HEK293 (cell line): Measurements from ENCODE around the gene NINJ2.

Experiments used
- HOXA7 ChIP-seq: sonication (generic); formaldehyde crosslinking; IDR thresholded peaks from 2 replicates; pipeline ENCODE4 v1.8.1; 2022; ENCODE audit warnings: missing genetic modification reagents, borderline replicate concordance
- ZNF138 ChIP-seq: fragments of 450-650 bp; formaldehyde crosslinking; IDR thresholded peaks from 2 replicates; pipeline ENCODE4 v1.5.1; 2016; ENCODE audit warnings: missing biosample characterization, missing genetic modification characterization, borderline replicate concordance
- TF ChIP-seq, protein P1 (sequence below): fragments of 450-650 bp; formaldehyde crosslinking; IDR thresholded peaks from 2 replicates; pipeline ENCODE4 v1.5.1; 2016; ENCODE audit warnings: missing biosample characterization, missing genetic modification characterization
- TF ChIP-seq, protein P2 (sequence below): fragments of 450-650 bp; formaldehyde crosslinking; IDR thresholded peaks from 2 replicates; pipeline ENCODE4 v1.5.1; 2016; ENCODE audit warnings: missing biosample characterization, missing genetic modification characterization, low read depth

DNA sequence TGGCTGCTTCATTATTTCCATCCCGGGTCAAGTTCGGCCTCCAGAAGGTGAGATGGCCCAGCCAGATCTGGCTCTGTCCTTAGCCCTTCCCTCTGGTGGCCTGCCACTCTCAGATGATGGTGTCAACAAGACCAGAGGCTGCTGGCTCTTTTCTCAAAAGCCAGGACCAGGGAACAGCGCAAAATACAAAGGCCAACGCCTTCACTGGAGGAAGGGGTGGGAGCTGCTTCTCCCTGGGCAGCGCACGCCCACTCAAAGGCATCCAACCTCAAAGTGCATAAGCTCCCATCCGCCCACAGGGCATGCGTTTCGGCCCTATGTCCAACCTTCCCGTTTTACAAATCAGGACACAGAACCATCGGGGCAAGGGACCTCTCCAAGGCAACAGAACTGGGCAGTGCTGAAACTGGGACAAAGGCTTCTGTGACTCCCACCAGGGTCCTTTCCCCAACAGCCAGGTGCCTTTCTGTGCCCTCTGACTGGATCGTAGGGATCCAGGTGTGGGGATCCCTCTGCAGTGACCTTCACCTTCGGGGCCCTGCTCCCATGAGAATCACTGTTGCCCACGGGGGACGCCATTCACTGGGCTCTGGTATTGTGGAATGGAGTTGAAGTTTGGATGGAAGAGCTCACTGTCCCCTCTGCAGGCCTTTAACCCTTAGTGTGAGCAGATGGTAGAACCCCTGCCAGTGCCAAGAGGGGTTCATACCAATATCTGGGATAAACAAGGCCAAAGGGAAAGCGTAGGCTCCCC, 76.8 kb downstream of the NINJ2 start:
- TF ChIP-seq, protein P1, sequence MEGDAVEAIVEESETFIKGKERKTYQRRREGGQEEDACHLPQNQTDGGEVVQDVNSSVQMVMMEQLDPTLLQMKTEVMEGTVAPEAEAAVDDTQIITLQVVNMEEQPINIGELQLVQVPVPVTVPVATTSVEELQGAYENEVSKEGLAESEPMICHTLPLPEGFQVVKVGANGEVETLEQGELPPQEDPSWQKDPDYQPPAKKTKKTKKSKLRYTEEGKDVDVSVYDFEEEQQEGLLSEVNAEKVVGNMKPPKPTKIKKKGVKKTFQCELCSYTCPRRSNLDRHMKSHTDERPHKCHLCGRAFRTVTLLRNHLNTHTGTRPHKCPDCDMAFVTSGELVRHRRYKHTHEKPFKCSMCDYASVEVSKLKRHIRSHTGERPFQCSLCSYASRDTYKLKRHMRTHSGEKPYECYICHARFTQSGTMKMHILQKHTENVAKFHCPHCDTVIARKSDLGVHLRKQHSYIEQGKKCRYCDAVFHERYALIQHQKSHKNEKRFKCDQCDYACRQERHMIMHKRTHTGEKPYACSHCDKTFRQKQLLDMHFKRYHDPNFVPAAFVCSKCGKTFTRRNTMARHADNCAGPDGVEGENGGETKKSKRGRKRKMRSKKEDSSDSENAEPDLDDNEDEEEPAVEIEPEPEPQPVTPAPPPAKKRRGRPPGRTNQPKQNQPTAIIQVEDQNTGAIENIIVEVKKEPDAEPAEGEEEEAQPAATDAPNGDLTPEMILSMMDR (tag by site-specific recombination): no peak
- TF ChIP-seq, protein P2, sequence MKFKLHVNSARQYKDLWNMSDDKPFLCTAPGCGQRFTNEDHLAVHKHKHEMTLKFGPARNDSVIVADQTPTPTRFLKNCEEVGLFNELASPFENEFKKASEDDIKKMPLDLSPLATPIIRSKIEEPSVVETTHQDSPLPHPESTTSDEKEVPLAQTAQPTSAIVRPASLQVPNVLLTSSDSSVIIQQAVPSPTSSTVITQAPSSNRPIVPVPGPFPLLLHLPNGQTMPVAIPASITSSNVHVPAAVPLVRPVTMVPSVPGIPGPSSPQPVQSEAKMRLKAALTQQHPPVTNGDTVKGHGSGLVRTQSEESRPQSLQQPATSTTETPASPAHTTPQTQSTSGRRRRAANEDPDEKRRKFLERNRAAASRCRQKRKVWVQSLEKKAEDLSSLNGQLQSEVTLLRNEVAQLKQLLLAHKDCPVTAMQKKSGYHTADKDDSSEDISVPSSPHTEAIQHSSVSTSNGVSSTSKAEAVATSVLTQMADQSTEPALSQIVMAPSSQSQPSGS (tag by site-specific recombination): no peak
- TF ChIP-seq HOXA7 (CRISPR knock-in tag): no peak
- no peak for TF ChIP-seq ZNF138 (tag by site-specific recombination)
